NCI-H774 (cell line): ENCODE measurements around the gene PWP2.
"Not testable (repeated sequence)": the region's sequence is repeated elsewhere in the genome, so short reads cannot be mapped to it uniquely, and the experiment has no call there.

Experiments used
- DNase-seq: peaks from one replicate; lab custom pipeline; 2025; lab: John Stamatoyannopoulos, UW

Gene PWP2

GRCh38 chr21:44163167-44163653 is 56.0 kb downstream of the PWP2 start:
- DNase-seq, result not testable (repeated sequence)

- DNase-seq, result not testable (repeated sequence)
Observed at GRCh38 chr21:44165933-44166332, 58.7 kb downstream of the PWP2 start.

GRCh38 chr21:44167527-44167926 is 60.3 kb downstream of the PWP2 start:
- DNase-seq, result not testable (repeated sequence)

- DNase-seq, result not testable (repeated sequence)
Observed at GRCh38 chr21:44170326-44170725, 63.1 kb downstream of the PWP2 start.

GRCh38 chr21:44170863-44171262 is 63.7 kb downstream of the PWP2 start:
- DNase-seq, result not testable (repeated sequence)

GRCh38 chr21:44171962-44172572 is 64.9 kb downstream of the PWP2 start:
- DNase-seq, result not testable (repeated sequence)

- not testable (repeated sequence) for DNase-seq
Observed at GRCh38 chr21:44172741-44173140, 65.5 kb downstream of the PWP2 start.

GRCh38 chr21:44175189-44175588 is 68.0 kb downstream of the PWP2 start:
- not testable (repeated sequence) for DNase-seq

- DNase-seq, result not testable (repeated sequence)
Observed at GRCh38 chr21:44176127-44176526, 68.9 kb downstream of the PWP2 start.
